GM19372 (cell line): Measurements from ENCODE around the gene ITSN1.

Source experiments
- ATAC-seq: cut with Tn5 transposase; IDR thresholded peaks from one replicate; pipeline ENCODE4 v1.9.1; 2021; ENCODE audit warnings: mild to moderate bottlenecking, low read depth, moderate library complexity; ENCODE audit not compliant: unreplicated experiment

ITSN1 gene

GRCh38 chr21:33829844-33830243, 187.5 kb downstream of the ITSN1 start:
- ATAC-seq: no peak

- no peak for ATAC-seq
Observed at GRCh38 chr21:33831962-33832659, 189.8 kb downstream of the ITSN1 start.

GRCh38 chr21:33834801-33835500, 192.7 kb downstream of the ITSN1 start:
- no peak for ATAC-seq

- no peak for ATAC-seq
Observed at GRCh38 chr21:33835920-33836319, 193.6 kb downstream of the ITSN1 start.

- ATAC-seq: no peak
Observed at GRCh38 chr21:33836408-33836807, 194.1 kb downstream of the ITSN1 start.

GRCh38 chr21:33839167-33839716, 196.9 kb downstream of the ITSN1 start:
- no peak for ATAC-seq

- no peak for ATAC-seq
Observed at GRCh38 chr21:33839806-33840205, 197.5 kb downstream of the ITSN1 start.

GRCh38 chr21:33840771-33841170, 198.5 kb downstream of the ITSN1 start:
- ATAC-seq: no peak

GRCh38 chr21:33841561-33841960, 199.3 kb downstream of the ITSN1 start:
- ATAC-seq: no peak

GRCh38 chr21:33843216-33843615, 200.9 kb downstream of the ITSN1 start:
- ATAC-seq: no peak

- no peak for ATAC-seq
Observed at GRCh38 chr21:33844104-33844889, 202.0 kb downstream of the ITSN1 start.

GRCh38 chr21:33844890-33845205, 202.5 kb downstream of the ITSN1 start:
- ATAC-seq: no peak

- no peak for ATAC-seq
Observed at GRCh38 chr21:33846141-33846540, 203.8 kb downstream of the ITSN1 start.

- no peak for ATAC-seq
Observed at GRCh38 chr21:33847588-33848248, 205.4 kb downstream of the ITSN1 start.

- ATAC-seq: no peak
Observed at GRCh38 chr21:33848249-33848953, 206.1 kb downstream of the ITSN1 start.

- ATAC-seq: no peak
Observed at GRCh38 chr21:33849834-33850233, 207.5 kb downstream of the ITSN1 start.

- no peak for ATAC-seq
Observed at GRCh38 chr21:33850401-33850800, 208.1 kb downstream of the ITSN1 start.

GRCh38 chr21:33850985-33851384, 208.7 kb downstream of the ITSN1 start:
- no peak for ATAC-seq

- no peak for ATAC-seq
Observed at GRCh38 chr21:33852485-33852884, 210.2 kb downstream of the ITSN1 start.

GRCh38 chr21:33854604-33855003, 212.3 kb downstream of the ITSN1 start:
- ATAC-seq: no peak
